ENCODE measurements around the gene PAX9. TPM values are rescaled to one million over a fixed set of nuclear protein-coding genes. Genes with fewer than 3 reads are reported as not detected.

PAX9 gene
- total RNA-seq, 1 experiment from 2014 or later, result not detected

DNA sequence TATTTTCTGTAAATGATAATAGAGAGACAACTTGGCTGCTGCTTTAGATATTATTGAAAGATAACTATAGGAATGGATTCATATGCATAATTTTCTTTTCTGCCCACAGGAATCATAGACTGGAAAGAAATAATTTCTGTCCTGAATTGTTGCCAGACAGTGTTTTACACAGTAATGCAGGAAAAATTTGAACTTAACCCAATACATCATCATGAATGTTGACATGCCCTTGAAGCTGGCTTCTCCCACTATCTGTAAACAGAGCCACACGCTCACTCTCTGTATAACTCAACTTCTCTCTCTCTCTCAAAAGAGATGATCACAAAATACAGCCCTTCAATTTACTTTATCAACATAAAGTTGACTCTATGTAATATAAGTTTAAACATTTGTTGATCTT lies 56.6 kb downstream of the PAX9 start:
- no peak for DNase-seq (ENCODE audit: low spot score)
- in situ Hi-C loops (cut with HindIII; ENCODE audit: low sequenced_read_pairs), result no loop called here

DNA sequence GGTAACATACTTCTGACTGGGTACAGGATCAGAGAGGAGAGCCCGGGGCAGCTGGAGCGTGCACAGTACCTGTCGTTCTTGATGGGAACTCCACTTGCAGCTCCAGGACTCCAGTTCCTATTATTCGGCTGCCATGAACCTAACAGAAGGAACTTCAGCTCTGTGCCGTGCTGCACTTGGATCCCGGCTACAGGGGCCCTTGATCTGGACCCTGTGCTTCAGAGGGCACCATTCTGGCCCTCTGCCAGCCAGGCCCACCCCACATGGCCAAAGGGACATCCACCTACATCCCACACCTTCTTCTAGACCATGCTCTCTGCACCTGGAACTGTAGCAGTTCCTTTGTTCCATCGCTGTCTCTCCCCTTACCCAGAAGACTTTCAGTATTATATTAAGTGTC lies 58.2 kb downstream of the PAX9 start:
- no peak for DNase-seq (ENCODE audit: low spot score)
- in situ Hi-C loops (cut with HindIII; ENCODE audit: low sequenced_read_pairs), result no loop called here

- in situ Hi-C loops (cut with HindIII; ENCODE audit: low sequenced_read_pairs), result no loop called here
- no peak for DNase-seq (ENCODE audit: low spot score)
Observed at GRCh38 chr14:36720657-36721056, 59.0 kb downstream of the PAX9 start.

DNA sequence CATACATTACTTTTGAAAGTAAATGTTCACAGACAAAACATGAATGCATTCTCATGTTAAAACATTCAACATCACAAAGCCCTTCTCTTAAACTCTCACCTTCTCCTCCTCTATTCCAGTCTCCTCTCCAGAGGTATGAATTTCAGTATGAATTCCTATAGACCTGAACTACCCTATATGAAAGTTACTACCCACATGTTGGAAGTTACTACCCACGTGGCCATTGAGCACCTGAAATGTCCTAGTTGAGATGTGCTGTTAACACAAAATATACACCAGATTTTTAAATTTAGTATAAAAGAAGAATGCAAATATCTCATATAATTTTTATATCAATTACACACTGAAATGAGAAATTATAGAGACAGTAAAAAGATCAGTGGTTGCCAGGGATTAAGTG lies 60.2 kb downstream of the PAX9 start:
- in situ Hi-C loops (cut with HindIII; ENCODE audit: low sequenced_read_pairs), result no loop called here
- DNase-seq (ENCODE audit: low spot score), result no peak

DNA sequence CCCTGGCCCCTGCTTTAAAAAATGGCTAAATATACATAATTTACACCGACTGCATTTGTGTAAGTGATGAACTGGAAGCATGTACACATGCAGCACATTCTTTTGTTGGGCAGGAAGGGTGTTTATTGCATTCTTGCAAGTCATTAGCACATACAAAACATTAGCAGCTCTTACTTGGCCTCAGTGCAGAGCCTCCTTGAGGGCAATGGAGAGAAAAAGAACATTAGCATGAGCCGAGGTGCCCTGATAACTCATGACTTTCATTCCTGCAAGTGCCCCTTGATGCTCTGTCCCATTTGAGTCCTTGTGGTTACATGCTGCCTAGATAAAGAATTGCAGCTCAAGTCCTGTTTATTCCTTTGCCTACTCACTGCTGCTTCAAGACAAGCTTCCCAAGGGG lies 61.9 kb downstream of the PAX9 start:
- DNase-seq (ENCODE audit: low spot score), result no peak
- in situ Hi-C loops (cut with HindIII; ENCODE audit: low sequenced_read_pairs), result no loop called here

DNA sequence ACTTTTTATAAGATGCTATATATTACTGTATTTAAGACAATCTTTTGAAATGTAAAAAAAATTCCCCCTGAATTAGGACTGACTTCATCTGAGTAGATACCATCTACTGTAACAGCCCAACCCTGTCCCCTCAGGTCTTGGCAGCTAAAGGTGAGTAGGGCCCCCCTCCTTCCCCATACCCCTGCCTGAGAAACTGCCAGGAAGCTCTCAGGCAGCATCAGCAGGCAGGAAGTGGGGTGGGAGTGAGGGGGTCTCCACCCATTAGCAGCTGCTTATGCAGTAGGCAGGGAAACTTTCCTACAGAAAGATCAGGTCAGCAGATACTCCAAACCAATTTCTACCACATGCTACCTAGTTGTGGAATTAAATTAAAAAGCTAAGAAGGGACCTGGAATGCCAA lies 62.5 kb downstream of the PAX9 start:
- no peak for DNase-seq (ENCODE audit: low spot score)
- in situ Hi-C loops (cut with HindIII; ENCODE audit: low sequenced_read_pairs), result no loop called here

GRCh38 chr14:36726128-36726527 lies 64.5 kb downstream of the PAX9 start:
- no peak for DNase-seq (ENCODE audit: low spot score)
- in situ Hi-C loops (cut with HindIII; ENCODE audit: low sequenced_read_pairs), result no loop called here

Other genes starting within 250 kb of the PAX9 start
- not detected in 2 replicates for gene NKX2-1, start 141.6 kb upstream of the PAX9 start, total RNA-seq (2014; rRNA removed; shearing (Covaris generic))
- not detected in 2 replicates for gene NKX2-8, start 79.2 kb upstream of the PAX9 start, total RNA-seq (2014; rRNA removed; shearing (Covaris generic))

Data from G401 (cell line).